ENCODE measurements around the gene TSPAN3.

The TSPAN3 gene

DNA sequence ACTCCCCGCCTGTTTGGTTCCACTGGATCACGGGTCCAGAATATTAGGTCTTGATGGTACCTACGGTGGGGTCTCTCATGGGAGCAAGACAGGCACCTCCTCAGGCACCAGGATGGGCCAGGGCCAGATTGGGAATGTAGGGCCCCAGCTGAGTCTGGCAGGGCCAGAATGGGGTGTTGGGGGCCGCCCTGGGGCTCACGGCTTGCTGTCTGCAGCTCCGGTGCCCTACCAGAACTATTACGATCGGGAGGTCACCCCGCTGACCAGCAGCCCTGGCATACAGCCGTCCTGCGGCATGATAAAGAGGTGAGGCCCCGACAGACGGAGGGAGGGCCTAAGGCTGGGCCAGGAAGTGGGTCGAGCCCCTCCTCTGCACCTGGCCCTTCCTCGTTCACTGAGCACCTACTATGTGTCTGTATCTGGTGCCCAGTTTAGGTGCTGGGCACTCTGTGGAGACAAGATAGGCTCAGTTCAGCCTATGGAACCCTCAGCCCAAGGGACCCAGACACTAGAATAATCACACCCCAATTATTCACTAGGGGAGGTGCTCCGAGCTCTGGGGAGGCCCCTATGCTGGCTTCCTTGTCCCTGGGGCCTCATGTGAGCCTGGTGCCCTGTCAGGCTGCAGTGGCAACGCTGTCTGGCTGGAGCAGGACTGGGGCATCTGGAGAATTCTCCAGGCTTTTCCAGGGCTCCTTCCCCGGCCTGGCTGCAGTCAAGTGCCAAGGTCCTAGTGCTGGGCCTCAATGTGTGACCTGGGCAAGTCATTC, 38.1 kb downstream of the TSPAN3 start:
- no peak for DNase-seq

DNA sequence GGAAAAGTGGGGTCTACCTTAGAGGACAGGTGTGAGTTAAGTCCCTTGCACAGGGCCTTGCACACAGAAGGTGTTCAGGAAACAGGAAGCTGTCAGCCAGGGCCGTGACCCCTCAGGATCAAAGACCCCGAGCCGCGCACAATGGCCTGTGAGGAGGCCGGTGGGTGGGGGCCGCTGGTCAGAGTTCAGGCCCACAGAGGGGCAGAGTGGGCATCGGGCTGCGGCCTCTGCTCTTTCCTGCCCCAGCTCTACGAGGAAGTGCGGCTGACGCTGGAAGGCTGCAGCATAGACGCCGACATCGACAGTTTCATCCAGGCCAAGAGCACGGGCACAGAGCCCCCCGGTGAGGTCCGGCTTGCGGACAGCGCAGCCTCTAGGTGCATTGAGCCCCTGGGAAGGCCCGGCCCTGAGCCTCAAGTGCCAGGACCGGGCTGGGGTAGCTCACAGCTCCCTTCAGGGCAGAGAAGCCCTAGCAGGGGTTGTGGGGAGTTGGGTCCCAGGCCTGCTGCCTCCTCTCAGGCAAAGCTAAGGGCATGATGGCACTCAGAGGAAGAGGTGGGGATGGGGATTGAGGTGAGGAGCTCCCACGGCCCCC, 38.8 kb downstream of the TSPAN3 start:
- DNase-seq, result peak in 1 of 5 experiments; percentile 6

DNA sequence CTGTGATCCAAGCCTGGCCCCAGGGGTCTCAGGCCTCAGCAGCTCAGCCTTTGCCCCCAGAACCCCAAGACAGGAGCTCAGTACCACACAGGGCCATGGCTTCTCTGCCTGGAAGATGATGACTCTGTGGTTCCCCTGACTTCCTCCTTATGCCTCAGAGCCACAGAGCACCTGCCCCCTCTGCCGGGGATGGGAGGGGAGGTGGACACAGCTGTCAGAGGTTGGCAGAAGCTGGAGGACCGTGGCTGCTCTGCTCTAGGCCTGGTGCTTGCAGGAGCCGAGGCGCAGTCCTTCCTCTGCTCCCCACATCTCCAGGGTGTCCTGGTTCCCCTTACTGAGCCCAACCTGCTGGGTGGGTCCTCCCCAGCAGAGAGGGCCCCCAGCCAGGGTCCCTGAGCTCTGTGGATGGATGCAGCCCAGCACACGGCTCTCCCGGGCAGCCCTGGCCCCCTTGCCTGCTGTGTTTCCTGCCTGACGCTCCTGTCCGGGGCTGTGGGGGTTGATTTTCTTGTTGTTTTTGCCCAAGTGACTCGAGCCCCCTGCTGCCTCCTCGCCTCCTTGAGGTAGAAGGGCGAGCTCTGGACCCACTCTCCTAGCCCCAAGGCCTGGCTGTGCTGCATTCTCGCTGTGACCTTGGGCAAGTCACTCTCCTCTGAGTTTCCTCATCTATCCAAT, 39.4 kb downstream of the TSPAN3 start:
- peak in 2 of 5 experiments; percentile 4 to 63 for DNase-seq

DNA sequence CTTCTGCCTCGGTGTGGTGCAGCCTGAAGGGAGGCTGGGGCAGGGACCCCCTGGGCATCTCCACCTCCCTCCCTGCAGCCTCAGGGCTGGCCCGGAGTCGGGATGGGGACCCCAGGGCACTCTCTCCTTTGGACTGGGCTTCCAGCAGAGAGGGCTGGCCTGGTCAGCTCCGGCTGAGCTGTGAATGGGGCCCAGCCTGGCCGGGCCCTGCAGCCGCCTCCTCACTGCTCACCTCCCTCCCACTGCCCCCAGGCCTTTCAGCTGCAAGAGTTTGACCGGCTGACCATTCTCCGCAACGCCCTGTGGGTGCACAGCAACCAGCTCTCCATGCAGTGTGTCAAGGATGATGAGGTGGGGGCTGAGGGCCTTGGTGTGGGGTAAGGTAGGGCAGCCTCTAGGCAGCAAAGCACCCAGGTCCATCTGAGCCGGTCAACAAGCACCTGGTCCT, 40.0 kb downstream of the TSPAN3 start:
- DNase-seq, result peak in 1 of 5 experiments; percentile 0

DNA sequence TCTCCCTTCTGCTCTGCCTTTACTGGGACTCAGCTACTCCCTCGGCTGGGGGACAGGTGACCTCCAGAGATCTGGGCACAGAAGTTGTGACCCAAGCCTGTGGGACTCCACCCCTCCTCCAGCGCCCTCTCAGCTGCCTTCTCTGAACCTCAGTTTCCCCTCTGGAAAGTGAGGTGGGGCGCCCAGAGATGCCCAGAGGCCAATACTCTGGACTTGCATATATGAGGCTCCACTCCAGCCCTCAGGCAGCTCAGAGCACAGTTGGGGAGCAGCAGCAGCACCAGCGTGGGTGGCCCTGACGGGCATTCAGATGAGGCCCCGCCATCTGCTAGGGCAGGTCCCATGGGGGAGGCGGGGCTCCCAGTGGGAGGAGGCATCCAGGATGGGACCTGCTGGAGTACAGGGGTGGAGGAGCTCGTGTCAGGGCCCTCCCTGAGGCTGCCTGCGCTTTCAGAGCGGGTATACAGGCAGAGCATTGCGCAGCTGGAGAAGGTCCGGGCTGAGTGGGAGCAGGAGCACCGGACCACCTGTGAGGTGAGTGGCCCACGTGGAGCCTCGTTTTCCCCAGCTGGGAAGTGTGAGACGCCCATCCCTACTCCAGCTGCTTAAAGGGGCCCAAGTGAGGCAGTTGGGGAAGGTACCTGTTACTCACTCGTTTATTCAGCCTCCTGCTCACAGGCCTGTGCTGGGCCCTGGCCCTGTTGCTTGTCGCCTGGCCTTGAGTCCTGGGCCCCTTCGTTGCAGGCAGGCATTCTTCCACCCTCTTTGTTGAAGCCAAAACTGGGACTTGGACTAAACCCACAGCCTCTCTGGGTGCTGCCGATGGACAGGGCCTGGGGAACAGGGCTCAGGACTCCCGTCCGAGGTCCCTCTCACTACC, 40.6 kb downstream of the TSPAN3 start:
- DNase-seq, result peak in 1 of 5 experiments; percentile 5

DNA sequence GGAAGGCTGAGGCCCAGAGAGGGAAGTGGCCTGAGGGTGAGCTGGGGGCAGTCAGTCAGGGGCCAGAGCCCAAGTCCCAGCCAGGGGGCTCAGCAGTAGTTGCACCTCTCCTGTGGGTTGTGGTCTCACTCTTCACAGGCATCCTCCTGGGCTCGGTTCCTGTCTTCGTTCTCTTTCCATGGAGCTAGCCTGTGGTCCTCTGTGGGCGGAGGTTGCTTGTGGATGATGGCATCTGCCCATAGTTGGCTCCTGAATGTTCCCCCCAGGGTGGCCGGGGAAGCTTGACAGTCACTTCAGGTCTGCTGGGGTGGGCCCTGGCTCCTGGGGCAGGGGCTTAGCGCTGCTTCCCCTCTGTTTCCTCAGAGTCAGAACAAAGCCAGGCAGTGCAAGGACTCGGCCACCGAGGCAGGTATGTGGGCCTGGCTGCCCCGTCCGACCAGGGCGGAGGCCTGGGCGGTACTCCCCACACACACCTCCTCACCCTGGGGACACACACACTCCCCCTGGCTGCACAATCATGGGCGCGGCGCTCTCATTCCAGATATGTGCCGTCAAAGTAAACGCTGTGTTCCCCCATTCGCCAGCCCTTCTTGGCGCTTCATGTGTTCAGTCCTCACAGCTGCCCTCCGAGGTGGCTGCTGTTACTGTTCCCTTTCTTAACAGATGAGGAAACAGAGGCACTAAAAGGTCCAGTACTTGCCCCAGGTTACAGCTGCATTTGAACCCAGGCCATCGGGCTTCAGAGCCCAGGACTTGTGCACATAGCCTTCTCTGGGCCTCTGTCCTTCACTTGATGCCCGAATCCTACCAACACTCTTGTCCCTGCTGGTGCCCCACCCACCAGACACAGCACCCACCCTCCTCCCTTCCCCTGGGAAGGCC, 41.5 kb downstream of the TSPAN3 start:
- peak in 2 of 5 experiments; percentile 0 to 5 for DNase-seq

DNA sequence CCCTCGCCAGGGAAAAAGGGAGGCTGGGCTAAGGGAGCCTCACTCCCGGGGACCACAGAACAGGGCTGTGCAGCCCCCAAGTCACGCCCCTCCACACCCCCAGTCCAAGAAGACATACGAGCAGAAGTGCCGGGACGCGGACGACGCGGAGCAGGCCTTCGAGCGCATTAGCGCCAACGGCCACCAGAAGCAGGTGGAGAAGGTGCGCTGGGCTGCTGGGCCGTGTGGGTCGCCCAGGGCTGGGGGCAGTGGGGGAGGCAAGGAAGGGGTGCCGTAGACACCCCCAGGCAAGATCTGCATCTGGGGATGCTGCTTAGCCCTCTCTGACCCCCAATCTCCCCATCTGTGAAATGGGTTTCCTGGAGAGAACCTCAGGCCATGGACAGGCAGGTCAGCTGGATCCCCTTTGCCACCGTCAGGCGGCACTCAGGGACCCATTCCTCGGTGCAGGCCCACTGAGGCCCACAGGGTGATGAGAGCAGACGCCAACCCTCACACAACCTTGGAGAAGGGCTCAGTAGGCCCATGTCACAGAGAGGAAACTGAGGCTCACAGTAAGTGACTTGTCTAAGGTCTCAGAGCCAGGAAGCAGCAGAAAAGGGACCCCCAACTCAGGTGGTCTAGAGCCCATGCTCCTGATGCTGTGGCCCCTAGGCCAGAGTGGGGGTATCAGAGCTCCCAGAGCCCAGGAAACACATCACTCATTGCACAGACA, 42.3 kb downstream of the TSPAN3 start:
- no peak for DNase-seq

DNA sequence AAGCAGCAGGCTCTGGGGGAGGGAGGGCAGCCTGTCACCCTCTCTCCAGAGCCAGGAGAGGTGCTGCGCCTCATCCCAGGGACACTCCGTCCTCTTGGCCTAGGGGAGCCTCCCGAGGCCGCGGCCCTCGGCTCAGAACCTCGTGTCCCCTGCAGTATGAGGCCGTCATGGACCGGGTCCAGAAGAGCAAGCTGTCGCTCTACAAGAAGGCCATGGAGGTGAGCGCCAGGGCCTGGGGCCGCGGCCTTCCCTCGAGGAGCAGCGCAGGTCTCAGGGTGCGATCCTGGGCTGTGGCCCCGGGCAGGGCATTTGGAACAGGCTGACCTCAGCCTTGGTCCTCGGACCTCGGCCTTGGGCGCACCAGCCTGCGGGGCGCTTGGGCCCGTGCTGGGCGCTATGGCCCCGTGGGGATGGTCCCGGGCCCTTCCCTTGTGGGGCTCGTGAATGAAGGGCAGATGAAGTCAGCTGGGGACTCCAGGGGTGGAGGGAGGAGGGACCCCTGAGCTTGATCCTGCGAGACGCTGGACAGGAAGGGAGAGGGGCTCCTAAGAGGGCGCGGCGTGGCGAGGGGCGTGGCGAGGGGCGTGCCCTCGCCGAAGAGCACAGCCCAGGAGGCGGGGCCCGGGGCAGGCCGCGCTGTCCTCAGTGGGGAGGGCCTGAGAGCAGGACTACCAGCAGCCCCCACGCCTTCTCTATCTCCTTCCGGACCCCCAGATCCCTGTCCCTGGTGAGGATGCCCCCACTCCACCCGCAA, 43.0 kb downstream of the TSPAN3 start:
- DNase-seq, result peak in 1 of 5 experiments; percentile 7

DNA sequence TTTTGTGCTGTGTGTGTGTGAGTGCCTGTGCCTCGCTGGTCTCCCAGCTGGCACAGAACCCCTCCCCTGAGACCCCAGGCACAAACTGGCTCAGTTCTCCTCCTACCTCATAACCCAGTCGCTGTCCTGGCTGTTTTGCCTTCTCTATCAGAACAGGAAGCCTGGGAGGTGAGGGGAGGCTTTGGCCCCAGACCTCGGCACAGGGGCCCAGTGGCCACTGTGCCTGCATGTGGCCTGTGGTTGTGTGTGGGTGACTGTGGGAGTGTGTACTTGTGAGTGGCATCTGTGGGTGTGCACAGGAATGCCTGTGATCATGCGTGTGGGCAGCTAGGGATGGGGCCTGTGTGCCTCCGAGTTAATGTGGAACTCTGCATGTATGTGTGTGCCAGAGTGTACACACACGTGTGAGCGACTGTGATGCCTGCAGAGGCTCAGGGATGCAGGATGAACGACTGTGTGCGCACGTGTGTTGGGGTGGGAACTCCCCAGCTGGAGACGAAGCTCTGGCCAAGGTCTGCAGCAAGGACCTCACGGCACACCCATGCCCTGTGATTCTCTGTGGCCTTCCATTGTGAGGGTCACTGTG, 43.7 kb downstream of the TSPAN3 start:
- no peak for DNase-seq

DNA sequence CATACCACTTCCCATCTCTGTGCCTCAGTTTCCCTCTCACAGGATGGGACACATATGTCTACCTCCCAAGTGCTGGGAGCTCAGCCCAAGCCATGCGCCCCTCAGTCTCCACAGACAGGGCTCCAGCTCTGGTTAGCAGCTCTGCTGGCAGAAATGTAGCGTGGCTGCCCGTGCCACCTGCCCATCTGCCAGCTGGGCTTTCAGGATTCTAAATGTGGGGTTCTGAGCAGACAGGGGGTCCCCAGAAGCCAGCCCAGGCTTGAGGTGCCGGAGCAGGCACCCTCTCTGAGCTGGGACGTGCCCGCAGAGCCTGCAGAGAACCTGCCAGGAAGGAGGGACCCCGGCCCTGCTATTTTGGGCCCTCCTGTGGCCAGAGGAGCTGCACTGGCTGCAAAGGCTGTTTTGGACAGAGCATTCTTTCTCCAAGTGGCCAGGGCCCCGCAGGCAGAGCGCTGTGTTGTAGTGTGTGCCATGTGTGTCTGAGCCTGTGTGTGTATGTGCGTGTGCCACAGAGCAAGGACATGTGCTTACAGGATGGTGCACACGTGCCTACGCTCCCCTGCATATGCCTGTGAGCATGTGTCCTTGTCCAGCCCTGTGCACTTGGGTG, 44.3 kb downstream of the TSPAN3 start:
- no peak for DNase-seq

DNA sequence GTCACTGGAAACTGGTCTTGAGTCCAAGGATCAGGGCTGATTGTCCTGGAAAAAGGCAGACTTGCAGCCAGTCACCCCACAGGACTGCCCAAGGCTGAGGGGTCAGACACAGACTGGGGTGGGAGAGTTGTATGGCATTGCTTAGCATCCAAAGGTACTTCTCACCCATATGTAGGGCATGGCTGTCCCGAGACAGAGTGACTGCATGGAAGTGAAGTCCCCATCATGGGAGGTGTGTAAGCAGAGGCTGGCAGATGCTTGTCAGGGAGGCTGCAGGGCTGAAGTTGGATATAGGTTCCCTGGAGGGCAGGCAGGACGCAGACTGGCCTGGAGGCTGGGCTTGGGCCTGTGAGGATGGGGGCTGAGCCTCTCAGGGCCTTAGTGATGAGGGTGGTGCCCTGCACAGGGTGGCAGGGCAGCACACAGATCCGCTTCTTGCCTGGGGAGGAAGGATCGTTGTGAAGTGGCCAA, 44.9 kb downstream of the TSPAN3 start:
- DNase-seq, result no peak

DNA sequence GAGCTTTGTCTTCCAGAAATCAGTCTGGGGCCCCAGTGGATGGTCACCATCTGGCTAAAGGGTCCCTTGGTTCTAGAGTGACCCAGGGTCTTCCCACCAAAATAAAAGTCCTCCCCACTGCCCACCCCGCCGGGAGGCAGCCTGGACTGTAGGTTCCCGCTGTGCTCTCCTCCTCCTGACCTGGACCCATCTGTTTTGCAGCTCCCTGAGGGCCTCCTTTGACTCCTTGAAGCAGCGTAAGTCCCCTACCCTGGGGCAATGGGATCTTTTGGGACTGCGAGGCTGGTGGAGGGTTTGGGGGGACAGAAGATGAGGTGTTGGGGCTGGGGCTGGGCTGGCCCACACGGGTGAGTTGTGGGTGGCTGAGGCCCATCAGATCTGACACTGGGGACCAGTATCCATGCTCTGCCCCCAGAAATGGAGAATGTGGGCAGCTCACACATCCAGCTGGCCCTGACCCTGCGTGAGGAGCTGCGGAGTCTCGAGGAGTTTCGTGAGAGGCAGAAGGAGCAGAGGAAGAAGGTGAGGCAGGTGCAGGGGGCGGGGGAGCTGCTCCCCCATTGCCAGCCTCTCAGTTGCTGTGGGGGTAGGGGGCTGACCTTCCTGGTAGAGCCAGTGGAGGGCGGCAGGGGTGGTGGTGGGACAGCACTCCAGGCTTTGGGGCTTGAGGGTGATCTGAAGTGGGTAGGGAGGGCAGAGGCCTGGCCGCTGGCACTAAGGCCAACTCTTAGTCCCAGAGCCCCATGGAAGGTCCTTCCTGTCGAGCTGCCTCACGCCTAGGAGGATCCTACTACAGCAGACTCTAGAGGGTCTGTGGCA, 45.6 kb downstream of the TSPAN3 start:
- peak in 1 of 5 experiments; percentile 5 for DNase-seq

DNA sequence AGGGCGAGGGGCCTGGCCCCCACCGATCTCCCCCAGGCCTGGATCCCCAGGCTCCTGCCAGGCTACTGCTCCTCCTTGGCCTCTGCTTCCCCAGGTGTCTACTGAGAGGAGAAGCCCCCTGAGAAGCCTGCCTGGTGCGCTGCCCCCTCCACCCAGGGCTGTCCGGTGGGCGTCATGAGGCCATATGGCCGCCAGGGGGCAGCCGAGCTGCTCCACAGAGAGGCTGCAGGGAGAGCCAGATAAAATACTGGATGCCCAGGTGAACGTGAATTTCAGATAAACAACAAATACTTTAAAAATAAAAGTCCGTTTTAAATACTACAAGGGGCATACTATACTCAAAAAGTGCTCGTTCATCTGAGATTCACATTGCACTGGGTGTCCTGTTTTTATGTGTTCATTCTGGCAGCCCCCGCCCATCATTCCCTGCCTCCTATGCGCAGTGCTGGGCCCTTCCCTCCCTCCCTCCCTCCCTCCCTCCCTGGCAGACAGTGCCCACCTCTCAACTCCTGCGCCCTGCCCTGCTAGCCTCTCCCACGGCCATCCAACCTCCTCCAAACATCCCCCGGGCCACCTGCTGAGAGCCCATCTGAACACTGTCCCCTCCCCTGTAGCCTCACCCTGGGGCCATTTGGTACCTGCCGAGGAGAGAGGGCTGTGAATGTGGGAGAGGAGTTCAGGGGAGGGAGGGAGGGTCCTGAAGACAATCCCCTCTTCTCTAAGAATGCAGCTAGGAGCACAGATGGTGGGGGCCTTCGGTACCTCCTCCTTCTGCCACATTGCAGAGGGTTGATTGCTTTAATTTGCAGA, 46.4 kb downstream of the TSPAN3 start:
- DNase-seq, result peak; percentile 45 to 59 (median 53)

DNA sequence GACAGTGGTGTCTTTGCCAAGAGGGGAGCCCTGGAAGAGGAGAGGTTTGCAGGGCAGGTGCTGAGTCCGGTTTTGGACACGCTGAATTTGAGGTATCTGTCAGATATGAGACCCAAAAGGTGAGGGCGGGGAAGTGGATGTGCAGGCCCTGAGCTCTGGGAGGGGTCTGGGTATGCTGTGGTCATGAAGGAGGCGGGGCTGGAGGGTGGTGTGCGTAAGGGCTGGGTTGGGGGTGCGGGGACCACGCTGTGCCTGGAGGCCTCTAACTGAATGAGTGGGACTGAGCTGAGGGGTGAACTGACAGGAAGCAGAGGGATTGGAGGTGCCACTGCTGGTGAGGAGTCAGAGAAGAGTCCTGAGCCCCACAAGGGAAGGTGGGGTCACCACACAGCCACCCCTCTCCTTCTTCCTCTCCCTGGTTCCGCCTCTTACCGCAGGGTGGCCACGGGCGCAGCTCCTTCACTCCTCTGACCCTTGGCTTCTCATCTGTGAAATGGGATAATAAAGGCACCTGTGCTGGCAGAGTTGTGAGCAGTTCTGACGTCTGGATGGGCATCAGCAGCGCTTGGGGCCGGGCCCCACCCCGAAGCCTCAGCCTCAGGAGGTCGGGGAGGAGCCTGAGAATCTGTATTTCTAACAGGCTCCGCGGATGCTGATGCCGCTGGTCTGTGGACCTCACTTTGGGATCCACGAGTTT, 47.2 kb downstream of the TSPAN3 start:
- DNase-seq, result peak in 1 of 5 experiments; percentile 4

DNA sequence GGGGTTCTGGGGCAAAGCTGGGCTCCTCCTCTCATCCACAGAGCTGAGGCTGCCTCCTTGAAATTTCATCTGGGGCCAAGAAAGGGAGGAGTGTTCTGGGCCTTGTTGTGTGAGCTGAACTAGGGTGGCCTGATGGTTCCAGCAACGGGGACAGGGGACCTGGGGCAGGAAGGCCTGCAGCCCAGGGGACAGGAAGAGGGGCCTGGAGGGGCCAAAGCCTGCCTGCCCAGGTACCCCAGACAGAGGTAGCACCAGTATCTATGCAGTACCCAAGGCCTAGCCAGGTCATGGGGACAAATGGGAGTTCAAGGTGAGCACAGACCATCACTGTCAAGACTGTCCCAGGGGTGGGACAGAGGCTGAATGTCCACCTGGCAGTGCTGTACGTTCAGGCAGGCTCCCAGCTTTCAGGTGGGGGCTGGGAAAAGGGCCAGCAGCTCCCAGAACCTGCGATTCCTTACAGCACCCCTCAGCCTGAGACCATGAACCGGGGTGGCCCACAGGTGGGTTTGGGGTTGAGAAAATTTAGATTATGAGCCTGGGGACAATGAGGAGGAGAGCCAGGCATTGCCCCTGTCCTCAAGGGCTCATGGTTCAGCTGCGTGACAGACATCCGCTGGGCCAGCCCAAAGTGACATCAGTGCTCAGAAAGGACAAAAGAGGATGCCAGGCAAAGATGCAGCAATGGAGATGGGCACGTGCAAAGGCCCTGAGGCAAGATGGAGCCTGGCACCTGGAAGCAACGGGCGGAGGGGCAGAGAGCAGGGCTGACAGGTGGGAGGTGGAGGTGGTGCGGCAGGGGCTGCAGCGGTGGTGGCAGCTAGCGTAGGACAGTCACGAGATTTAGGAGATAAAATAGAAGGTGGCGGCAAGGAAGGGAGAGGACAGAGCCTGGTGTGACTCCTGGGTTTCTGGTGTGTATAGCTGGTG, 48.0 kb downstream of the TSPAN3 start:
- no peak for DNase-seq
